Neural progenitor cell (in vitro differentiated cells): ENCODE data around the gene ZNF862. TPM values are rescaled to one million over a fixed set of nuclear protein-coding genes. Genes with fewer than 3 reads are reported as not detected.
"Not testable (repeated sequence)": the region's sequence is repeated elsewhere in the genome, so short reads cannot be mapped to it uniquely, and the experiment has no call there.

Source experiments
- DNase-seq: peaks from one replicate; pipeline ENCODE4 v3.0.0-alpha.2; 2016; ENCODE audit warnings: low spot score
- H2AFZ ChIP-seq: fragments of 200-600 bp; sonication (generic); replicated peaks from 2 replicates; pipeline ENCODE4 v1.6.1; 2016; ENCODE audit warnings: antibody characterized with exemption
- H3F3A ChIP-seq: fragments of 200-600 bp; sonication (generic); 2 replicates; pipeline ENCODE4 v1.6.1; 2016; ENCODE audit warnings: antibody characterized with exemption, low read depth
- H3K27ac ChIP-seq: fragments of 200-600 bp; sonication (generic); 2 replicates; pipeline ENCODE4 v1.5.1; 2016; ENCODE audit warnings: mild to moderate bottlenecking
- H3K27me3 ChIP-seq: fragments of 200-600 bp; sonication (generic); 2 replicates; pipeline ENCODE4 v1.6.1; 2016; ENCODE audit warnings: mild to moderate bottlenecking, moderate library complexity
- H3K36me3 ChIP-seq: fragments of 200-600 bp; sonication (generic); 2 replicates; pipeline ENCODE4 v1.5.1; 2016
- H3K4me1 ChIP-seq: fragments of 200-600 bp; sonication (generic); 2 replicates; pipeline ENCODE4 v1.6.1; 2016; ENCODE audit warnings: mixed run types
- H3K4me2 ChIP-seq: fragments of 200-600 bp; sonication (generic); 2 replicates; pipeline ENCODE4 v1.6.1; 2016
- H3K4me3 ChIP-seq: fragments of 200-600 bp; sonication (generic); 2 replicates; pipeline ENCODE4 v1.5.1; 2016
- H3K79me2 ChIP-seq: fragments of 200-600 bp; sonication (generic); 2 replicates; pipeline ENCODE4 v1.6.1; 2016; ENCODE audit warnings: low read depth
- H3K9ac ChIP-seq: fragments of 200-600 bp; sonication (generic); 2 replicates; pipeline ENCODE4 v1.6.1; 2016
- H3K9me3 ChIP-seq: fragments of 200-600 bp; sonication (generic); 2 replicates; pipeline ENCODE4 v1.5.1; 2016; ENCODE audit warnings: low read depth
- H4K20me1 ChIP-seq: fragments of 200-600 bp; sonication (generic); 2 replicates; pipeline ENCODE4 v1.6.1; 2016; ENCODE audit warnings: low read depth
- H3K27ac Mint-ChIP-seq: 3 replicates; pipeline ENCODE4 v1.8.0; 2021; ENCODE audit warnings: mixed read lengths
- H3K27me3 Mint-ChIP-seq: 2 replicates; pipeline ENCODE4 v1.8.0; 2022; ENCODE audit warnings: low read depth, mild to moderate bottlenecking, inconsistent platforms, moderate library complexity, mixed read lengths; ENCODE audit not compliant: insufficient read depth
- H3K36me3 Mint-ChIP-seq: 3 replicates; pipeline ENCODE4 v1.8.0; 2021; ENCODE audit warnings: mixed read lengths
- H3K4me1 Mint-ChIP-seq: 3 replicates; pipeline ENCODE4 v1.8.0; 2021; ENCODE audit warnings: mixed read lengths
- H3K4me3 Mint-ChIP-seq: 3 replicates; pipeline ENCODE4 v1.8.0; 2021; ENCODE audit warnings: mild to moderate bottlenecking, moderate library complexity, mixed read lengths
- H3K9me3 Mint-ChIP-seq: 3 replicates; pipeline ENCODE4 v1.8.0; 2020; ENCODE audit warnings: mixed read lengths
- CTCF ChIP-seq: fragments of 200-600 bp; sonication (generic); IDR thresholded peaks from 2 replicates; pipeline ENCODE4 v1.5.1; 2017; ENCODE audit warnings: antibody characterized with exemption, mild to moderate bottlenecking
- EZH2 ChIP-seq: fragments of 200-600 bp; sonication (generic); IDR thresholded peaks from 2 replicates; pipeline ENCODE4 v1.6.1; 2017; ENCODE audit warnings: antibody characterized with exemption, mild to moderate bottlenecking, moderate library complexity
- EZH2phosphoT487 ChIP-seq: fragments of 200-600 bp; sonication (generic); IDR thresholded peaks from 2 replicates; pipeline ENCODE4 v1.6.1; 2017; ENCODE audit warnings: antibody characterized with exemption
- total RNA-seq: library from RNA; depleted of rRNA; stranded (reverse); fragments of >200 nt; gene quantifications from 2 replicates; pipeline ENCODE4 v1.2.3, GENCODE V29; 2015; ENCODE audit warnings: low replicate concordance

Gene ZNF862
- total RNA-seq, 1 donor from 2014 or later: 5.9 TPM

GRCh38 chr7:149827089-149827981, 10.8 kb upstream of the ZNF862 start:
- H3K36me3 ChIP-seq: no peaks in the 10 kb centered on the region
- Mint-ChIP-seq H3K36me3 (no peaks in the 10 kb centered on the region), H3K4me1 (peaks cover 10% of the 10 kb centered on the region), H3K27me3 (peaks cover 9% of the 10 kb centered on the region), H3K4me3 (no peak overlapping the region), H3K27ac (no peak overlapping the region), H3K9me3 (no peaks in the 10 kb centered on the region)
- no peak overlapping the region for H3K27ac ChIP-seq
- H2AFZ ChIP-seq: no peak overlapping the region
- no peak overlapping the region for H3K4me2 ChIP-seq
- no peaks in the 10 kb centered on the region for H3K27me3 ChIP-seq
- TF ChIP-seq CTCF (no peak), EZH2 (no peak), EZH2phosphoT487 (no peak)
- no peak overlapping the region for H3K4me3 ChIP-seq
- H4K20me1 ChIP-seq: no peaks in the 10 kb centered on the region
- no peaks in the 10 kb centered on the region for H3F3A ChIP-seq
- H3K4me1 ChIP-seq: peaks cover 12% of the 10 kb centered on the region
- H3K9ac ChIP-seq: no peak overlapping the region
- no peaks in the 10 kb centered on the region for H3K9me3 ChIP-seq
- no peaks in the 10 kb centered on the region for H3K79me2 ChIP-seq
- no peak for DNase-seq

GRCh38 chr7:149828357-149829309, 9.5 kb upstream of the ZNF862 start:
- peaks cover 12% of the 10 kb centered on the region for H3K4me1 ChIP-seq
- H3K79me2 ChIP-seq: no peaks in the 10 kb centered on the region
- no peak overlapping the region for H3K4me2 ChIP-seq
- no peaks in the 10 kb centered on the region for H3F3A ChIP-seq
- no peak overlapping the region for H3K9ac ChIP-seq
- Mint-ChIP-seq H3K27me3 (peaks cover 8% of the 10 kb centered on the region), H3K4me1 (peaks cover 10% of the 10 kb centered on the region), H3K27ac (no peak overlapping the region), H3K9me3 (no peaks in the 10 kb centered on the region), H3K36me3 (no peaks in the 10 kb centered on the region), H3K4me3 (no peak overlapping the region)
- DNase-seq: no peak
- peaks cover under 1% of the 10 kb centered on the region for H3K27me3 ChIP-seq
- no peaks in the 10 kb centered on the region for H3K9me3 ChIP-seq
- TF ChIP-seq EZH2: no peak
- TF ChIP-seq CTCF: no peak
- TF ChIP-seq EZH2phosphoT487: no peak
- no peak overlapping the region for H2AFZ ChIP-seq
- H3K27ac ChIP-seq: no peak overlapping the region
- no peaks in the 10 kb centered on the region for H3K36me3 ChIP-seq
- no peak overlapping the region for H3K4me3 ChIP-seq
- H4K20me1 ChIP-seq: no peaks in the 10 kb centered on the region

GRCh38 chr7:149830527-149830926, 7.6 kb upstream of the ZNF862 start:
- DNase-seq, H3K79me2 ChIP-seq, H3K27ac Mint-ChIP-seq, H3K4me1 Mint-ChIP-seq, H2AFZ ChIP-seq, H3F3A ChIP-seq, H4K20me1 ChIP-seq, H3K4me3 Mint-ChIP-seq, H3K9ac ChIP-seq, H3K4me2 ChIP-seq, H3K36me3 ChIP-seq, H3K9me3 Mint-ChIP-seq, H3K36me3 Mint-ChIP-seq, H3K4me3 ChIP-seq, H3K27ac ChIP-seq, H3K9me3 ChIP-seq: not testable (repeated sequence)
- peaks cover 20% of the 10 kb centered on the region for H3K27me3 ChIP-seq
- H3K4me1 ChIP-seq: peaks cover 12% of the 10 kb centered on the region
- peaks cover 18% of the 10 kb centered on the region for H3K27me3 Mint-ChIP-seq
